SH-SY5Y (cell line): ENCODE data around the gene SLC35F5.

Experiments
- GATA2 ChIP-seq: IDR thresholded peaks from 2 replicates; pipeline ENCODE4 v1.6.1; 2011; ENCODE audit warnings: mild to moderate bottlenecking, low read depth, low read length
- GATA3 ChIP-seq: IDR thresholded peaks from 2 replicates; pipeline ENCODE4 v1.6.1; 2011; ENCODE audit warnings: low read depth, mild to moderate bottlenecking, low read length, moderate library complexity

DNA sequence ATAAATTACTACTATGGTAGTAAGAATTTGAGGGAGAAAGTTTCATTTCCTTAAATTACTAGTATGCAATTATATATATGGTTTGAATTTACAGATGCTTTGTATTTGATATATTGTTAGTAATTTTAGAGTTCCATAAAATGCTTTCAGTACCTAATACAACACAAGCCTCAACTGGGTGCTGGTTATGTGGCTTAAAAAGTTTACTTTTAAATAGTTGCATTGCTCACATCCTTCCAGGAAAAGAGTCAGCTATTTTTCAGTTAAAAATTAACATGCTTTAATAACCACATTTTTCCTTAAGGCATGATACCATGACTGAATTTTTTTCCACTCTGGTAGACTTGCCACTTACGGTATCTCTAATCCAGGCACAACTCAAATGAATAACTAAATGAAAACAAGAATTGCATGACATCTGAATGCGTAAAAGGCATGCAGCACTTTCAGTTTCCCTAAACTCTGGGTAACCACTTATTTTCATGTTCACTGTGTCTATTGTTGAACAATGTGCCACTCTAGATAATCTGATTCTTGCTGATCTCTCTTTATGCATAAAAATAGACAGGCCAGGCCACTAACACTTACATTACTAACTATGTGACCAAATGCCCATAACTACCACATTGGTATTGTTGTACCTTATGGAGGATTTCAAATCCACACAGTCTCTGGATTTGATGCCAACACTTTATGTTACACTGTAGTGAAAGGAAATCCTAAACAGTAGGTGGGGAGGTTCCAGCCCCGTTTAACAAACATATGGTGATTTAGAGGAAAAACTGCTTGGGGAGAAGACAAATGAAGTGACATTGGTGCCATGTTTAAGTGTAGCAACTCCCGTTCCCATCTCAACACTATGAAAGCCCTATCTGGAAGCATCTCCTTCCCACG, 35.5 kb upstream of the SLC35F5 start:
- TF ChIP-seq GATA2 (no peak), GATA3 (no peak)
